WTC11 (cell line): ENCODE results near the gene GARNL3. TPM values are rescaled to one million over a fixed set of nuclear protein-coding genes. Genes with fewer than 3 reads are reported as not detected.

Experiments
- ATAC-seq: fragments of 200-7000 bp; cut with Tn5 transposase; 2 replicates; pipeline ENCODE4 v1.10.0; 2021; ENCODE audit warnings: mild to moderate bottlenecking, moderate library complexity
- CTCF ChIA-PET: fragments of 300-600 bp; sonication (Branson Sonifier 250); formaldehyde crosslinking; loops from one replicate; lab custom pipeline; 2021; ENCODE audit warnings: antibody characterized with exemption; lab: Charles Lee
- POLR2A ChIA-PET: fragments of 350-600 bp; sonication (Branson Sonifier 250); formaldehyde crosslinking; loops from one replicate; lab custom pipeline; 2021; ENCODE audit warnings: antibody characterized with exemption; lab: Charles Lee
- DNase-seq: peaks from one replicate; pipeline ENCODE4 v3.0.0; 2021; ENCODE audit warnings: low spot score
- H3K27ac Mint-ChIP-seq: 2 replicates; pipeline ENCODE4 v1.8.0; 2021; ENCODE audit warnings: mixed read lengths
- H3K27me3 Mint-ChIP-seq: 2 replicates; pipeline ENCODE4 v1.8.0; 2021; ENCODE audit warnings: low read depth, mild to moderate bottlenecking, moderate library complexity, mixed read lengths
- H3K36me3 Mint-ChIP-seq: 2 replicates; pipeline ENCODE4 v1.8.0; 2021; ENCODE audit warnings: mixed read lengths
- H3K4me1 Mint-ChIP-seq: 2 replicates; pipeline ENCODE4 v1.8.0; 2022; ENCODE audit warnings: mixed read lengths
- H3K4me3 Mint-ChIP-seq: 2 replicates; pipeline ENCODE4 v1.8.0; 2021; ENCODE audit warnings: mild to moderate bottlenecking, moderate library complexity, mixed read lengths
- H3K9me3 Mint-ChIP-seq: 2 replicates; pipeline ENCODE4 v1.8.0; 2021; ENCODE audit warnings: mixed read lengths
- AR ChIP-seq: fragments of 250-450 bp; sonication (Bioruptor Pico); IDR thresholded peaks from 2 replicates; pipeline ENCODE4 v1.9.0; 2021; ENCODE audit warnings: mild to moderate bottlenecking
- ATF2 ChIP-seq: sonication (generic); formaldehyde crosslinking; IDR thresholded peaks from 2 replicates; pipeline ENCODE4 v1.8.1; 2022; ENCODE audit warnings: low read depth, missing genetic modification reagents, borderline replicate concordance
- CREM ChIP-seq: sonication (generic); formaldehyde crosslinking; IDR thresholded peaks from 2 replicates; pipeline ENCODE4 v1.8.1; 2022; ENCODE audit warnings: mild to moderate bottlenecking, missing genetic modification reagents, moderate library complexity
- HMGA2 ChIP-seq: fragments of 250-450 bp; sonication (Bioruptor Pico); IDR thresholded peaks from 2 replicates; pipeline ENCODE4 v1.4.0; 2021; ENCODE audit warnings: mild to moderate bottlenecking, moderate library complexity
- KAT7 ChIP-seq: sonication (generic); formaldehyde crosslinking; IDR thresholded peaks from 2 replicates; pipeline ENCODE4 v1.8.1; 2023; ENCODE audit warnings: missing genetic modification reagents, mild to moderate bottlenecking, borderline replicate concordance
- ZMAT4 ChIP-seq: fragments of 250-450 bp; sonication (Bioruptor Pico); IDR thresholded peaks from 2 replicates; pipeline ENCODE4 v1.9.0; 2021; ENCODE audit warnings: mild to moderate bottlenecking
- ZNF138 ChIP-seq: sonication (generic); formaldehyde crosslinking; conservative IDR thresholded peaks from 2 replicates; pipeline ENCODE4 v1.8.1; 2022; ENCODE audit warnings: mild to moderate bottlenecking, moderate library complexity, missing genetic modification reagents
- ZNF425 ChIP-seq: fragments of 250-450 bp; sonication (Bioruptor Pico); conservative IDR thresholded peaks from 2 replicates; pipeline ENCODE4 v1.9.0; 2021; ENCODE audit warnings: mild to moderate bottlenecking
- ZNF532 ChIP-seq: fragments of 250-450 bp; sonication (Bioruptor Pico); IDR thresholded peaks from 2 replicates; pipeline ENCODE4 v1.9.0; 2021; ENCODE audit warnings: mild to moderate bottlenecking, borderline replicate concordance
- total RNA-seq: library from RNA; stranded (reverse); gene quantifications from 3 replicates; pipeline ENCODE4 v1.2.3, GENCODE V29; 2021
- TF ChIP-seq, protein P1 (sequence below): sonication (generic); formaldehyde crosslinking; IDR thresholded peaks from 2 replicates; pipeline ENCODE4 v1.8.0; 2022; ENCODE audit warnings: mild to moderate bottlenecking, missing genetic modification reagents
- TF ChIP-seq, protein P2 (sequence below): sonication (generic); formaldehyde crosslinking; IDR thresholded peaks from 2 replicates; pipeline ENCODE4 v1.8.1; 2022; ENCODE audit warnings: mild to moderate bottlenecking, moderate library complexity, missing genetic modification reagents
- TF ChIP-seq, protein P3 (sequence below): sonication (generic); formaldehyde crosslinking; IDR thresholded peaks from 2 replicates; pipeline ENCODE4 v1.8.0; 2022; ENCODE audit warnings: mild to moderate bottlenecking, missing genetic modification reagents
- TF ChIP-seq, protein P4 (sequence below): sonication (generic); formaldehyde crosslinking; IDR thresholded peaks from 2 replicates; pipeline ENCODE4 v1.8.0; 2022; ENCODE audit warnings: missing genetic modification reagents
- TF ChIP-seq, protein P5 (sequence below): sonication (generic); formaldehyde crosslinking; IDR thresholded peaks from 2 replicates; pipeline ENCODE4 v1.8.1; 2022; ENCODE audit warnings: mild to moderate bottlenecking, missing genetic modification reagents, moderate library complexity, borderline replicate concordance

The GARNL3 gene
- total RNA-seq, 1 experiment from 2014 or later = 17.8 TPM

- TF ChIP-seq, protein P1, sequence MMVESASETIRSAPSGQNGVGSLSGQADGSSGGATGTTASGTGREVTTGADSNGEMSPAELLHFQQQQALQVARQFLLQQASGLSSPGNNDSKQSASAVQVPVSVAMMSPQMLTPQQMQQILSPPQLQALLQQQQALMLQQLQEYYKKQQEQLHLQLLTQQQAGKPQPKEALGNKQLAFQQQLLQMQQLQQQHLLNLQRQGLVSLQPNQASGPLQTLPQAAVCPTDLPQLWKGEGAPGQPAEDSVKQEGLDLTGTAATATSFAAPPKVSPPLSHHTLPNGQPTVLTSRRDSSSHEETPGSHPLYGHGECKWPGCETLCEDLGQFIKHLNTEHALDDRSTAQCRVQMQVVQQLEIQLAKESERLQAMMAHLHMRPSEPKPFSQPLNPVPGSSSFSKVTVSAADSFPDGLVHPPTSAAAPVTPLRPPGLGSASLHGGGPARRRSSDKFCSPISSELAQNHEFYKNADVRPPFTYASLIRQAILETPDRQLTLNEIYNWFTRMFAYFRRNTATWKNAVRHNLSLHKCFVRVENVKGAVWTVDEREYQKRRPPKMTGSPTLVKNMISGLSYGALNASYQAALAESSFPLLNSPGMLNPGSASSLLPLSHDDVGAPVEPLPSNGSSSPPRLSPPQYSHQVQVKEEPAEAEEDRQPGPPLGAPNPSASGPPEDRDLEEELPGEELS (CRISPR knock-in tag) = no peak
- TF ChIP-seq ZMAT4 (CRISPR knock-in tag) (no peak), CREM (no peak), KAT7 (CRISPR knock-in tag) (no peak)
- TF ChIP-seq, protein P2, sequence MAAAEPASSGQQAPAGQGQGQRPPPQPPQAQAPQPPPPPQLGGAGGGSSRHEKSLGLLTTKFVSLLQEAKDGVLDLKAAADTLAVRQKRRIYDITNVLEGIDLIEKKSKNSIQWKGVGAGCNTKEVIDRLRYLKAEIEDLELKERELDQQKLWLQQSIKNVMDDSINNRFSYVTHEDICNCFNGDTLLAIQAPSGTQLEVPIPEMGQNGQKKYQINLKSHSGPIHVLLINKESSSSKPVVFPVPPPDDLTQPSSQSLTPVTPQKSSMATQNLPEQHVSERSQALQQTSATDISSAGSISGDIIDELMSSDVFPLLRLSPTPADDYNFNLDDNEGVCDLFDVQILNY (CRISPR knock-in tag) = no peak
- TF ChIP-seq, protein P3, sequence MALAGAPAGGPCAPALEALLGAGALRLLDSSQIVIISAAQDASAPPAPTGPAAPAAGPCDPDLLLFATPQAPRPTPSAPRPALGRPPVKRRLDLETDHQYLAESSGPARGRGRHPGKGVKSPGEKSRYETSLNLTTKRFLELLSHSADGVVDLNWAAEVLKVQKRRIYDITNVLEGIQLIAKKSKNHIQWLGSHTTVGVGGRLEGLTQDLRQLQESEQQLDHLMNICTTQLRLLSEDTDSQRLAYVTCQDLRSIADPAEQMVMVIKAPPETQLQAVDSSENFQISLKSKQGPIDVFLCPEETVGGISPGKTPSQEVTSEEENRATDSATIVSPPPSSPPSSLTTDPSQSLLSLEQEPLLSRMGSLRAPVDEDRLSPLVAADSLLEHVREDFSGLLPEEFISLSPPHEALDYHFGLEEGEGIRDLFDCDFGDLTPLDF (CRISPR knock-in tag) = no peak
Observed at GRCh38 chr9:127218818-127219217, 45.8 kb upstream of the GARNL3 start (continued).

- Mint-ChIP-seq H3K36me3 (no peaks in the 10 kb centered on the region), H3K9me3 (no peaks in the 10 kb centered on the region), H3K4me1 (peaks cover 20% of the 10 kb centered on the region), H3K4me3 (no peak overlapping the region), H3K27ac (no peak overlapping the region), H3K27me3 (peaks cover 22% of the 10 kb centered on the region)
- ATAC-seq (no peak), DNase-seq (no peak)
- CTCF ChIA-PET = interaction anchor here (1.1 to 1.3 kb wide), 2 partner anchors 8 to 254 kb away, joined by 4 to 7 read pairs; no protein-coding TSS in a partner anchor
- POLR2A ChIA-PET = interaction anchor here (0.8 kb wide), 1 partner anchor 178 kb away, joined by 3 read pairs; no protein-coding TSS in a partner anchor
- no peak for TF ChIP-seq ZNF425
- TF ChIP-seq ZNF532 (CRISPR knock-in tag) = no peak
- TF ChIP-seq, protein P4, sequence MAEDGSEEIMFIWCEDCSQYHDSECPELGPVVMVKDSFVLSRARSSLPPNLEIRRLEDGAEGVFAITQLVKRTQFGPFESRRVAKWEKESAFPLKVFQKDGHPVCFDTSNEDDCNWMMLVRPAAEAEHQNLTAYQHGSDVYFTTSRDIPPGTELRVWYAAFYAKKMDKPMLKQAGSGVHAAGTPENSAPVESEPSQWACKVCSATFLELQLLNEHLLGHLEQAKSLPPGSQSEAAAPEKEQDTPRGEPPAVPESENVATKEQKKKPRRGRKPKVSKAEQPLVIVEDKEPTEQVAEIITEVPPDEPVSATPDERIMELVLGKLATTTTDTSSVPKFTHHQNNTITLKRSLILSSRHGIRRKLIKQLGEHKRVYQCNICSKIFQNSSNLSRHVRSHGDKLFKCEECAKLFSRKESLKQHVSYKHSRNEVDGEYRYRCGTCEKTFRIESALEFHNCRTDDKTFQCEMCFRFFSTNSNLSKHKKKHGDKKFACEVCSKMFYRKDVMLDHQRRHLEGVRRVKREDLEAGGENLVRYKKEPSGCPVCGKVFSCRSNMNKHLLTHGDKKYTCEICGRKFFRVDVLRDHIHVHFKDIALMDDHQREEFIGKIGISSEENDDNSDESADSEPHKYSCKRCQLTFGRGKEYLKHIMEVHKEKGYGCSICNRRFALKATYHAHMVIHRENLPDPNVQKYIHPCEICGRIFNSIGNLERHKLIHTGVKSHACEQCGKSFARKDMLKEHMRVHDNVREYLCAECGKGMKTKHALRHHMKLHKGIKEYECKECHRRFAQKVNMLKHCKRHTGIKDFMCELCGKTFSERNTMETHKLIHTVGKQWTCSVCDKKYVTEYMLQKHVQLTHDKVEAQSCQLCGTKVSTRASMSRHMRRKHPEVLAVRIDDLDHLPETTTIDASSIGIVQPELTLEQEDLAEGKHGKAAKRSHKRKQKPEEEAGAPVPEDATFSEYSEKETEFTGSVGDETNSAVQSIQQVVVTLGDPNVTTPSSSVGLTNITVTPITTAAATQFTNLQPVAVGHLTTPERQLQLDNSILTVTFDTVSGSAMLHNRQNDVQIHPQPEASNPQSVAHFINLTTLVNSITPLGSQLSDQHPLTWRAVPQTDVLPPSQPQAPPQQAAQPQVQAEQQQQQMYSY (CRISPR knock-in tag) = no peak
- TF ChIP-seq, protein P5, sequence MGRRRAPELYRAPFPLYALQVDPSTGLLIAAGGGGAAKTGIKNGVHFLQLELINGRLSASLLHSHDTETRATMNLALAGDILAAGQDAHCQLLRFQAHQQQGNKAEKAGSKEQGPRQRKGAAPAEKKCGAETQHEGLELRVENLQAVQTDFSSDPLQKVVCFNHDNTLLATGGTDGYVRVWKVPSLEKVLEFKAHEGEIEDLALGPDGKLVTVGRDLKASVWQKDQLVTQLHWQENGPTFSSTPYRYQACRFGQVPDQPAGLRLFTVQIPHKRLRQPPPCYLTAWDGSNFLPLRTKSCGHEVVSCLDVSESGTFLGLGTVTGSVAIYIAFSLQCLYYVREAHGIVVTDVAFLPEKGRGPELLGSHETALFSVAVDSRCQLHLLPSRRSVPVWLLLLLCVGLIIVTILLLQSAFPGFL (CRISPR knock-in tag) = no peak
- TF ChIP-seq HMGA2 (CRISPR knock-in tag) = no peak
- TF ChIP-seq ATF2 = no peak
- no peak for TF ChIP-seq AR
- no peak for TF ChIP-seq ZNF138 (CRISPR knock-in tag)
Observed at GRCh38 chr9:127219520-127219919, 45.1 kb upstream of the GARNL3 start.
